Panc1 (cell line): Measurements from ENCODE around the gene FKRP.

Experiments used
- CTCF ChIP-seq: fragments of 450-650 bp; IDR thresholded peaks from 2 replicates; pipeline ENCODE4 v1.5.1; 2017; ENCODE audit warnings: mild to moderate bottlenecking
- POLR2AphosphoS5 ChIP-seq: IDR thresholded peaks from 2 replicates; pipeline ENCODE4 v1.6.1; 2012; ENCODE audit warnings: mild to moderate bottlenecking, low read depth, low read length, moderate library complexity
- SIN3A ChIP-seq: IDR thresholded peaks from 2 replicates; pipeline ENCODE4 v1.6.1; 2012; ENCODE audit warnings: low read depth, mild to moderate bottlenecking, low read length, moderate library complexity, borderline replicate concordance; ENCODE audit not compliant: insufficient read depth
- TCF7L2 ChIP-seq: IDR thresholded peaks from 2 replicates; pipeline ENCODE4 v1.6.1; 2011; ENCODE audit warnings: mild to moderate bottlenecking, low read depth, low read length, inconsistent platforms
- TF ChIP-seq, protein P1 (sequence below), 2 experiments: IDR thresholded peaks; 2 replicates each; pipeline ENCODE4 v1.6.1; 2011 to 2012; ENCODE audit warnings: low read depth in 2 of 2, control low read depth in 1 of 2, low read length in 1 of 2, mild to moderate bottlenecking in 1 of 2, moderate library complexity in 1 of 2; ENCODE audit not compliant: insufficient read depth in 1 of 2

- TF ChIP-seq CTCF (no peak), POLR2AphosphoS5 (no peak), SIN3A (no peak), TCF7L2 (no peak)
- TF ChIP-seq, protein P1, sequence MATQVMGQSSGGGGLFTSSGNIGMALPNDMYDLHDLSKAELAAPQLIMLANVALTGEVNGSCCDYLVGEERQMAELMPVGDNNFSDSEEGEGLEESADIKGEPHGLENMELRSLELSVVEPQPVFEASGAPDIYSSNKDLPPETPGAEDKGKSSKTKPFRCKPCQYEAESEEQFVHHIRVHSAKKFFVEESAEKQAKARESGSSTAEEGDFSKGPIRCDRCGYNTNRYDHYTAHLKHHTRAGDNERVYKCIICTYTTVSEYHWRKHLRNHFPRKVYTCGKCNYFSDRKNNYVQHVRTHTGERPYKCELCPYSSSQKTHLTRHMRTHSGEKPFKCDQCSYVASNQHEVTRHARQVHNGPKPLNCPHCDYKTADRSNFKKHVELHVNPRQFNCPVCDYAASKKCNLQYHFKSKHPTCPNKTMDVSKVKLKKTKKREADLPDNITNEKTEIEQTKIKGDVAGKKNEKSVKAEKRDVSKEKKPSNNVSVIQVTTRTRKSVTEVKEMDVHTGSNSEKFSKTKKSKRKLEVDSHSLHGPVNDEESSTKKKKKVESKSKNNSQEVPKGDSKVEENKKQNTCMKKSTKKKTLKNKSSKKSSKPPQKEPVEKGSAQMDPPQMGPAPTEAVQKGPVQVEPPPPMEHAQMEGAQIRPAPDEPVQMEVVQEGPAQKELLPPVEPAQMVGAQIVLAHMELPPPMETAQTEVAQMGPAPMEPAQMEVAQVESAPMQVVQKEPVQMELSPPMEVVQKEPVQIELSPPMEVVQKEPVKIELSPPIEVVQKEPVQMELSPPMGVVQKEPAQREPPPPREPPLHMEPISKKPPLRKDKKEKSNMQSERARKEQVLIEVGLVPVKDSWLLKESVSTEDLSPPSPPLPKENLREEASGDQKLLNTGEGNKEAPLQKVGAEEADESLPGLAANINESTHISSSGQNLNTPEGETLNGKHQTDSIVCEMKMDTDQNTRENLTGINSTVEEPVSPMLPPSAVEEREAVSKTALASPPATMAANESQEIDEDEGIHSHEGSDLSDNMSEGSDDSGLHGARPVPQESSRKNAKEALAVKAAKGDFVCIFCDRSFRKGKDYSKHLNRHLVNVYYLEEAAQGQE (IDR thresholded peaks at IDR 0.05; ENCODE audit: insufficient read depth in 1 of 2, low read depth in 2 of 2, low read length in 1 of 2), result no peak
Measured at GRCh38 chr19:46739290-46739771, 6.5 kb upstream of the FKRP start.
